HG03520 (cell line): Measurements from ENCODE around the gene TTLL8.

Source experiments
- ATAC-seq: cut with Tn5 transposase; IDR thresholded peaks from one replicate; pipeline ENCODE4 v1.9.1; 2021; ENCODE audit warnings: mild to moderate bottlenecking, moderate library complexity; ENCODE audit not compliant: unreplicated experiment

The TTLL8 gene

DNA sequence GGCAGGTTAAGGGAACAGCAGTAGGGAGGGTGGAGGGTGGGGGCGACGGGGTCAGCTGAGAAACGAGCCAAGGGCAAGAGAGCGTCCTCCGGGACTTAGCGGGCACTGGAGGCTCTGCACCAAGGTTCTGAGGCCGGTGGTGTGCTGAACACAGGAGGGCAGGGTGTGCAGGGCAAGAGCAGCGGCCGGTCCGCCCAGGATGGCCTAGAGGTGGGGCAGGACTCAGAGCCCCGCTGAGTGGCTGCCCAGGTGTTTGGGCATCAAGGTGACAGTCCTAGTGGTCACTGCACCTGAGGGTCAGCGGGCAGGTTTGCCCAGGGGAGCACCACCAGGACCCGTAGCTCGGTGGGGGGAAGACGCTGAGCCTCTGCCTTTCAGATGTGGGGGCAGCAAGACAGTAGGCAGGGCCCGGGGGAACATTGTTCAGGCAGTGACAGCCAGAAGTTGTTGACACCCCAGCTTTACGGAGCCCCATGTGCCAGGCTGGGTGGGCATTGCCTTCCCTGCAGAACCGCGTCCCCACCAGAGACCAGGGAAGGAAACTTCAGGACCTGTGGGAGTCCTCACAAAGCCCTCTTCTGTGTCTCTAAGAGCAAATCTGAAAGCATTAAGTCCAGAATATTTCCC is 4.5 kb upstream of the TTLL8 start:
- ATAC-seq = no peak

DNA sequence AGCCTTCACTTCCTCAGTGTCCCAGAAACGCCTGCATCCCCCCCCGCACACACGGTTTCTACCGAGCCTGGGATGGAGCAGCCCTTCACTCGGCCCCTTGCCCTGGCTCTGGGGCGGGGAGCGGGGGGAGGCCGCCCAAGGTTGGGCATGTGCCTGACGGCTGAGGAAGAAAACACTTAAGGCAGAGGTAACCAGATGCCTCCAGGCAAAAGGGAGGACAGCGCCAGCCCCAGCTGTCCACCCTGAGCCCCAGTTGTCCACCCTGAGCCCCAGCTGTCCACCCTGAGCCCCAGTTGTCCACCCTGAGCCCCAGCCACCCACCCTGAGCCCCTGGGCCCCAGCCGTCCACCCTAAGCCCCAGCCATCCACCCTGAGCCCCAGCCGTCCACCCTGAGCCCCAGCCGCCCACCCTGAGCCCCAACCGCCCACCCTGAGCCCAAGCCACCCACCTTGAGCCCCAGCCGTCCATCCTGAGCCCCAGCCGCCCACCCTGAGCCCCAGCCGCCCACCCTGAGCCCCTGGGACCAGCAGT is 3.8 kb upstream of the TTLL8 start:
- no peak for ATAC-seq

DNA sequence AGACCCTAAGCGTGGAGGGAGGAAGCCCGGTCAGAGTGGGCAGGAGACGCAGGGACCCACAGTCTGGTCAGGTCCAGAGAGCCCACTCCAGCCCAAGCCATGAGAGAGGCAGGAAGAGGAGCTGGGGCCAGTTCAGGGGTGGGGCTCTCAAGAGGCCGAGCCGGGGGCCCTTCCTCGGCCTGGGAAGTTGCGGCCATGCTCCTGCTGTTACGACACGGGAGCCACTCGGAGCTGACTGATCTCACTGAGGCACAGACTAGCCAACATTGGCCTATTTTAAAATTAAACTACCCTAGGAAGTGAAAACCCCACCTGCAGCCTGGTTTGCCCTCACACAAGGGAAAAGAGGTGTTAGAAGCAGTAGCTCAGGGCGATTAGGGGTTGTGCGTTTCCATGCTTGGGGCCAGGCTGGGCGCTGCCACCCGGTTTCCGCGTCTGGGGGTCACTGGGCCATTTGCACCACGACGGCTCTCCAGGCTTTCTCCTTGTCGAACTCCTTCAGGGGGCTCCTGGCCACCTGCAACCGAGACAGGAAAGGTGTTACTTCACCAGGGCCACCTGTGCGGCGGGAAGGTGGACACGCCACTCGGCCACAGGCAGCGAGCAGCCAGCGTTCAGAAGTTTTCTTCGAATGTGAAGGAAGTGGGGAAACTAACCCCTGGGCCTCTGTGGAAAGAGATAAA is 3.2 kb upstream of the TTLL8 start:
- ATAC-seq = no peak

DNA sequence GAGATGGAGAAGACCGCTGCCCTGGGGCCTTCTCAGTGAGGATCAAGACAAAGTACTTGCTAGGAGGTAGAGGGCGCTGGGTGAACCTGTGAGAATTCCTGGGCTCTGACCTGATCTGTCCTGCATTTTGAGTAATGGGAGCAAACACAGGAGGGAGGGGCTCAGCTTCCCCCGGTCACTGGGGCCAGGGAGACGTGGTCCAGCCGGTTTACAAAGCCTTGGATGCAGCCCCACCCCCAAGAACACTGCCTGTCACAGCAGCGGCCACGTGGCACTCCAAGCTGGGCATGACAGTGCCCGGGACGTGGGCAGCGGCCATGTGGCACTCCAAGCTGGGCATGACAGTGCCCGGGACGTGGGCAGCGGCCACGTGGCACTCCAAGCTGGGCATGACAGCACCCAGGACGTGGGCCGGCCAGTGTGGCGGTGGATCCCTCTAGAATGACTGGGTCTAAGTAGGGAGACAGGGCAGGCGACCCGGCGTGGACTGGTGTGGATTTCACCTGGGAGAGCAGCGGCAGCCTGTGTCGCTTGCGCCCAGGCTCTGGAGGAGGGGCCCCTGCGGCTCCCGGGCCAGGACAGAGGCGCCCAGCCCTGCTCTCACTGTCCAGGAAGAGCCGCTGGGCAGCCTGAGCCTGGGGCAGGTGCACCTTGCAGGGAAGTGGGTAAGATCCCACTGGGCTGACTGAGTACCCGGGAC is 2.5 kb upstream of the TTLL8 start:
- ATAC-seq = no peak

DNA sequence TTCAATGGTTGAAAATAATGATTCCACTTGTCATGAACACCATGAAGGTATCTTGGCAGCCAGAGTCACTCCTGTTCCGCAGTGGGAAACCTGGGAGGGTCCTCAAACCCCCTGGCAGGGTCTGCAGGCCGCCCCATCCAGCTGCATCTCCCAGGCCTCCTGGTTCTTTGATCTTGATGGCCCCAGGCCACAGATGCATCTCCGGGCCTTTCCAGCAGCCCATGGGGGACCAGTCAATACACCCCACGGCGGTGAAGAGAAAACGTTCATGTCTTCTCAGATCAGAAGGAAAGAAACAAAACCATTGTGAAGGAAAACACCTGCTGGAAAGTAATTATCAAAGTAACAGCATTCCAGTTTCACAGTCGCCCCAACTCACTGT is 1.8 kb upstream of the TTLL8 start:
- ATAC-seq = no peak

DNA sequence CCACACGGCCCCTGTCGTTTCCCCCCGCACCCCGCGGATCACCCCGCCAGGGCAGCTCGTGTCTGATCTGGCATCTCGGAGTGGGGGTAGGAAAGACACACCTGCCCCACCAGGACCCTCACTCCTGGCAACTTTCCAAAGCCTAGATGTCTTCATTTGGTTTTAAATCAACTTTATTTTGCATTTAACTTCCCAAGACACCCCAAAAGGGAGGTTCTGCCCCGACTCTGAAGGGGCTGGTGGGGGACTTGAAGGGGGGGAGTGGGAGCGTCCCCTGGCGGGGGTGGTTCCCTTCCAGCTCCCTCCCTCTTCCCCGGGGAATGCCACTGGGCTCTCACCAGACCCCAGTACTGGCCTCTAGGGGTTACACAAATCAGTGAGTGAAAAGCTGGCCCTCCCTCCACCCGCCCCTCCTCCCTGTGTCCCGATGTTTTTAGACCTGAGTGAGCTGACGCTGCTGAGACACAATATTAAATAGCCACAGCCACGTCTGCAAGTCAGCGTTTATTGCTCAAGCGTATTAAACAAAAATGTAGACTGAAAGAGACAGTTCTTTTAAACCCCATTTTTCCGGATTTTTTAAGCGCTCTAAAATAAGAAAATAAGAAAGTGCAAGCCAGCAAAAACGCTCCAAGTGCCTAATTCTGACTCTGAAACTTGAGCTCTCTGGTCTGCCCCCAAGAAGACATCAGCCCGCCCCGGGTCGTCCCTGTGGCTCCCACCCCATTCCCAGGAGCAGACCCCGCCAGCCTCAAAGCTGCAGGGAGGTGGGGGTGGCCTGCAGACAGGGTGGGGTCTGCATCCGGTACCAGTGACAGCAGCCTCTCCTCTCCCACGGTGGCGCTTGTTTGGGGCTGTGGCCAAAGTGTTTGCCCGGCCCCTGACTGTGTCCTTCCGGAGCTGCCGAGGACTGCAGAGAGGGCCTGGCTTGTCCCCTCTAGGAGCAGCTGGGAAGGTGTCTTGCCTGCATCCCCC is 1.1 kb upstream of the TTLL8 start:
- ATAC-seq = no peak

DNA sequence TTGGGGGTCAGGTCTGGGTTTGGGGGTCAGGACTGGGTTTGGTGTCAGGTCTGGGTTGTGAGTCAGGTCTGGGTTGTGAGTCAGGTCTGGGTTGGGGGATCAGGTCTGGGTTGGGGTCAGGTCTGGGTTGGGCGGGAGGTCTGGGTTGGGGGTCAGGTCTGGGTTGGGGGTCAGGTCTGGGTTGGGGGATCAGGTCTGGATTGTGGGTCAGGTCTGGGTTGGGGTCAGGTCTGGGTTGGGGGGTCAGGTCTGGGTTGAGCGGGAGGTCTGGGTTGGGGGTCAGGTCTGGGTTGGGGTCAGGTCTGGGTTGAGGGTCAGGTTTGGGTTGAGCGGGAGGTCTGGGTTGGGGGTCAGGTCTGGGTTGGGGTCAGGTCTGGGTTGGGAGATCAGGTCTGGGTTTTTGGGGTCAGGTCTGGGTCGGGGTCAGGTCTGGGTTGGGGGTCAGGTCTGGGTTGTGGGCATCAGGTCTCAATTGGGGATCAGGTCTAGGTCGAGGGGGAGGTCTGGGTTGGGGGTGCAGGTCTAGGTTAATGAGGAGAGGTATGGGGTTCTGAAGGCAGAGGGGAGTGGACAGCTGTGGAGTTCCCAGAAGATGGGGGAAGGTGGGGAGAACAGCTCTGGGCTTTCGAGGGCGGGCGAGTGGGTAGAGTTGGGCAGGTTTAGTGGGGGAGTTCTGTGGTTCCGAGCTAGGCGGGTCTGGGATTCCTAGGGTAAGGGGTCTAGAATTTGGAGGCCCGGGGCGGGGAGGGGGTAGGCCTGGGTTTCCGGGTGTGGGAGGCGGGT is 629 bp downstream of the TTLL8 start:
- ATAC-seq = no peak

DNA sequence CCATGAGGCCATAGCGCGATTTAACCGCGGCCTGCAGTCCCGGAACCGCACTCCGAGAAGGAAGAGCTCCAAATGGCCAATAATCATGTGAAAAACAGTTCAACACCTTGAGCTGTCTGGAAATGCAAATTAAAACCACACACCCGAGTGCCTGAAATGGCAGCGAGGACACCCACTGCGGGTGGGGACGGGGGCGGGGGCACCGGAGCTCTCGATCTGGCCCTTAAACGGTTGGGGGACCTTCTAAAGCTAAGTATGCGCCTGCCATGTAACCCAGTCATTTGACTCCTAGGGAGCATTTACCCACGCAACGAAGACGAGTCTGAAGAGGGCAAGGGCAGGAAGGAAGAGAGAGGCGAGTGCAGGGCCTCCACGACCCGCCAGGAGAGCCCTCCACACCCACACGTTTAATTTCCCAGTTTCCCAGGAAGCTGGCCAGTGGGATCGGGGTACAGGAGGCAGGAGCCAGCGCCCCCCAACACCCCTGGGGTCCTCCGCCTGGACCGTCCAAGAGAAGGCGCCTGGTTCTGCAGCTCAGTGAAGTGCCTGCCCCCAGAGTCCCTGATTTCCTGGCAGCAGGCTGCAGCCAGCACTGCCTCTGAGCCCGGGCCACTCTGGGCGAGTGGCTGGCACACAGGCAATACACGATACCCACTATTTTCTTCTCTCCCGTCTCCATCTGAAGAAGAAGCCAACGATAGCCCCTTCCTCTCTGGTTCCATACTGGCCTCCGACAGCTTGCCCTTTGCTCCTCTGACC is 1.7 kb downstream of the TTLL8 start:
- ATAC-seq = no peak

DNA sequence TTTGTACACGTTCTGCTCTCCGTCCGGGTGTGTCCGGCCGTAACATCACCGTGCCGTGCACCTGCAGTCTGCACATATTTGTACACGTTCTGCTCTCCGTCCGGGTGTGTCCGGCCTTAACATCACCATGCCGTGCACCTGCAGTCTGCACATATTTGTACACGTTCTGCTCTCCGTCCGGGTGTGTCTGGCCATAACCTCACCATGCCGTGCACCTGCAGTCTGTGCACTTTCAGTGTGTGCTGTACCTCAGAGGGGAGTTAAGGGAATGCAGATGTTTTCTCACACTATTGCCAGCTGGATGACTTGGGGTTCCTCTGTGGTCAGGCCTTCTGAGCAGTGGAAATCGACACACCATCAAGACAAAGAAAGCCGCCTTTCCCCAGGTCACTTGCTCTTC is 4.2 kb downstream of the TTLL8 start:
- ATAC-seq = no peak

DNA sequence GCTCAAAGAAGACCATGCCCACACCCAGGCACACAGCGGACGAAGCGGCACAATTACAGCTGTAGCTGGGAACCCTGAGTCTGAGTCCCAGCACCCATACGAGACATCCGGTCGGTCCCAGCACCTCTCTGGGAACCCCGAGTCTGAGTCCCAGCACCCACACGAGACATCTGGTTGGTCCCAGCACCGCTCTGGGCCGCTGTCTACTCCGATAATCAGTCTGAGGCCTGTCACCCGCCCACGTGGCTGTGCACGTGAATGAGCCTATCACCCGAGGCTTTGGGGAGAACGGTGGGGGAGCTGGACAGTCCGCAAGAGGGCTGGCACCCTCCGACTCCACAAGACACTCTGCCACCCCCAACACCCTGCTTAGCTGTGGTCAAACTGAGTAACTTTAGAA is 6.2 kb downstream of the TTLL8 start:
- no peak for ATAC-seq

DNA sequence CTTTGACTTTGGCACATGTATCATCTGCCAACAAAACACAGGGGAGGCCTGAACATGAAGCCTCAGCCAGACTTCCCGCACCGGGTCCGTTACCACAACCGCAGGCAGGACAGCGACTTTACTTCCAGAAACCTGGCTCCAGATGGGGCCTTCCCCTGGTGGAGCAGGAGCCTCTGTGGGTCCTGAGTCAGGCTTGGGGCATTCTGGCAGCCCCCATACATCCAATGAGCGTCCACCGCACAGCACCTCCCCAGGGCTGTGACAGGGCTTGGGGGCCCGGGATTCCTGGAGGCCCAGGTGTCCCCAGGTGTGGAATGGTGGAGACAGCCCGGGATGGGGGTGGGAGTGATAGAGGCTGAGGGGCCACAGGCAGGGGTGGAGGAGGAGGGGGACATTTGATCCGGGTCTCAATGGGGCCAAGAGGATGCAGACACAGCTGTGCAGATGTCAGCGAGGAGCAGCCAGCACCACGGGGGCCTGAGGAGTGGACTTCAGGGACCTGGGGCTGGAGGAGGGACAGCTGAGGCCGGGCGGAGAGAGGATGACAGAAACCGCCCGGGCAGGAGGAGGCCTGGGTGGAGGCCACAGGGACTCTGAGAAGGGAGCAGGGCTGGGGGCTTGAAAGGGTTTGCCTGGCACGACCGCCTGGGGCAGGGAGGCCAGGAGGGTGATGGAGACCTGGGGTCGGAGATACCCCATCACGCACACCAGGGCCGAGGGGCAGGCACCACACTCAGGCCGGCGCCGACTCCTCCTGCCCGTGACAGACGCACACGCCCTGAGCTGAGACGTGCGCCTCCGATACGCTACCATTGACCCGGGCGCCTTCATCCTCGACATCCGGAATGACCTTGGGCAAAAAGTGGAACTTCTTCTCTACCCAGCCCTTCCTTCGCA is 8.6 kb downstream of the TTLL8 start:
- ATAC-seq = no peak

DNA sequence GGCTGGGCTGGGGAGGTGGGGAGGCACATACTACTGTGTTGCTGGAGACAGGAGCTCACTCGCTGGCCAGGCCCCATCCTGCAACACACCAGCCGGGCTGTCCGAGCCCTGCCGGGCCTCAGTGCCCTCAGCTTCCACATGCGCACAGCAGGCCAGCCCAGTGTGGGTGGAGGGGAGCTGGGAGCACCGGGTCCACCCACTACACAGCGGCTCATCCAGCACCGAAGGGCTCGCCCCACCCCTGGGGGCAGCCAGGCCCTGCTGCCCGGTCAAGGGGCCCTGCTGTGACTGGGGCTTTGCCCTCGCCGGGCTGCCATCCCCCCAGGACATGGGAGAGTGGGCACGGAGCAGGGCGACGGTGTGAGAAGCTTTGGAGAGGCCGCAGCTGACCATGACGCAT is 9.3 kb downstream of the TTLL8 start:
- ATAC-seq = no peak

DNA sequence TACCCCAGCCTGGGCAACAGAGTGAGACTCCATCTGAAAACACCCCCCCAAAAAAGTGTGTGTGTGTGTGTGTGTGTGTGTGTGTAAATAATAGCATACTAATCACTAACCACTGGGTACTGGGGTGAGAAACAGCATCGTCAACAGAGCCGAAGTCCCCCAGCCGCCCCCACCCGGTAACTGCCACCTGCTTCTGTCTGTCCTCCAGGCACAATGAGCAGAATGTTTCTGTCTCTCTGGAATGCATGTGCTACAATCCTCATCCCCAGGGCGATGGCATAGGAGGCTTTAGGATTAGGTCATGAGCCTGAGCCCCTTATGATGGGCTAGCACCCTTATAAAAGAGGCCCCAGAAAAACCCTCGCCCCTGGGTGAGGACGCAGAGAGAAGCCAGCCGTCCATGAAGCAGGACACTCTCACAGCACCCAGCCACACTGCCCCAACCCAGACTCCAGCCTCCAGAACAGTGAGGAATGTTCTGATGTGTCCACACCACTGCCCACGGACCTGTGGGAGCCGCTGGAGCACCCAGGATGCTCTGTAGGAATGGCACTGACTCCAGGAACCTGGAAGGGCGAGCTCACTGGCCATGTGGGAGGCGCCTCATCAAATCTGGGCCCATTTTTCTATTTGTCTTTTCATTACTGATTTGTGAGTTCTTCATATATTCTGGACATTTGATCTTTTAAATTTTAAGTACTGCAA is 9.9 kb downstream of the TTLL8 start:
- no peak for ATAC-seq

DNA sequence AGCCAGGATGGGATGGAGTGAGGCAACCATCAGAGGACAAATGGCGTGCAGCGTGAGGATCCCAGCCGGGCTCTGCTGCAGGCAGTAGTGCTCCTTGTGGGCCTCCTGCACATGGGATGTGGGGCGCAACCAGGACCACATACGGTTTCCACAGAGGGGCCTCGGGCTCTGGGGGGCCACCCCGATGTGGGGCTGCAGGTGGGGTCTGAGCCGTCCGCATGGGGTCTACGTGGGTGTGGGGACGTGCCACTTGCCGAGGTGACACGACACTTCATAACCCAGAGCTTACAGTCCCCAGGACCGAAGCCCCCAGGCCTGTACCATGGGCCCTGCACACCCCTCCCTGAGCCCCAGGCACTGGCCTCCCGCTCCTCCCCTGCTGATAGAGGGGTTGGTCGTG is 10.8 kb downstream of the TTLL8 start:
- no peak for ATAC-seq

DNA sequence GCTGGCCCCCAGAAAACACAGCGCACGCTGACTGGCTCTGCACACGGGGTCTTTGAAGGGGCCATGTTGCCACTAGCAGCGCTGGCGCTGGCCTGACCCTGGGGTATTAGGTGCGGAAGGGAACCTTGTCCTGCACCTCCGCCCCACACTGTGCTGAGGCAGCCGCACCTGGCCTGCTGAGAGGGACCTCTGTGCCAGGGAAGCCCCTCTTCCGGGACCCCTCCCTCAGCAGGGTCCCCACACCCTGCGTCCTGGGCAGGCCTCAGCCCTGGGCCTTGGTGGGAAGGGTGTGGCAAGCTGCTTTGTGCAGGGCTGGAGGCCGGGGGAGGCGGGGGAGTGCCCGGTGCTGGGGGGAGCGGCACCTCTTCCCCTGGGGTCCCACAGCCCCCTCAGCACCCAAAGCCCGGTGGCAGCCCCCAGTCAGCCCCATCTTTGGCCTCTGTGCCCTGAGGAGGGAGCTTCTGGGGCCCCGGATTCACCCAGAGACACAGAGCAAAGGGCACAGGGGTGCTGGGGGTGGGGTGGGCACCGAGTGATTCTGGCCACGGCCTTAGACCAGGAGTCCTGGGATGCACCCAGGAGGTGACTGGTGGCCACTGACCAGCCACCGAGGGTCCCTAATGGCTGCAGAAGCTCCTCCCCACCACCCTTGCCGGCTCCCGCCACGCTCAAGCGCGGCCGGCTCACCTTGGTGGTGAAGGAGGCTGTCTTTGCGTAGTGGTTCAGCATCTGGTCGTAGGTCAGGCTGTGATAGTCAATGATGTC is 11.4 kb downstream of the TTLL8 start:
- no peak for ATAC-seq

DNA sequence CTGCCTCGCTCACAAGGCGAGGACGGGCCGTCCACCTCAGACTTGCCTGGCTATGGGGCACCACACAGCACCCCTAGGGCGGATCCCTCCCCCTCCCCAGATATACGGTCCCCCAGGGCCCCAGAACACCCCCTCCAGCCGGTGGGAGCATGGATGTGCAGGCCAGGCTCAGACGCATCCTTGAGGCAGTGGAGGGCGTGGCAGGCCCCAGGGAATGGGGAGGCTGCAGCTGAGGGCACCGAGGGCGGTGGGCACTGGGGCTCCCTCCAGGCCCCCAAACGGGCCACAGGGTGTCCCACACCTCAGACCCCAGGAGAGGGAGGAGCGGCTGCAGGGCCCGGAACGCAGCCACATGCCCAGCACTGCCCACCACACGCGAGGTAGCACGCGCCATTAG is 12.1 kb downstream of the TTLL8 start:
- no peak for ATAC-seq
